Activated CD4-positive, CD25-positive, alpha-beta regulatory T cell treated with anti-CD3 and anti-CD28 coated beads, Interleukin-2, amount 50 U/mL, for 24 hours (primary cell): ENCODE measurements around the gene SPTB.
"Not testable (repeated sequence)": the region's sequence is repeated elsewhere in the genome, so short reads cannot be mapped to it uniquely, and the experiment has no call there.

Source experiments
- ATAC-seq, 2 donors: fragments of 150-1000 bp; cut with Tn5 transposase; one replicate each; pipeline ENCODE4 v1.10.0; 2021; ENCODE audit warnings: mild to moderate bottlenecking in 1 of 2, moderate library complexity in 1 of 2

Gene SPTB

DNA sequence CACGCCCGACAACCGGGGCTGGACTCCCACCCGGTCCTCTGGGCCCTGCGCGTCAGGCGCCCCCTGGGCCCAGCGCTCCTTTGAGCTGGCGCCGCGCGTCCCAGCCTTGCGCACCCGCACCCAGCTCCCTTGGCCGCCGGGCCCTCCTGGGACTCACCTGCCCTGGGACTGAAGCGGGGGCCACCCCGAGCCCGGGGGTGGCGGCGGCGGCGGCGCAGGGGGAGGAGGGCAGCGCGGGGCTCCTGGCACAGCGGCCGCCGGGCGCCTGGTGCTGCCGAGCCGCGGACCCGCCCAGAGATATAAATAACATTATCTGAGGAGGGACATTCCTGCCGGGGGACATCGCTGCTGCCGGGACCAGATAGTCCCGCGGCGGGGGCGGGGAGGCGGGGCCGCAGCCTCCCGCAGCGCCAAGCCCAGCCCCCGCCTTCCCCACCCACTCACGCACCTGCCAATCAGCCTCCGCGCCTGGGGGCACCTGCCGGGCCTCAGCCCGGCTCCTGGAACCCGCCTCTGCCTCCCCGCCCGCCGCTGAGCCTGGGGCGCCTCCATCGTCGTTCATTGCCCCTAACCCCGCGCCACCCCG is at the start of gene SPTB:
SPTB (minus strand) TSS at position 273 of the 586 bp plus-strand sequence. CDS start 56,813 bp downstream, outside the sequence.
- ATAC-seq: peak; percentile 71 to 80

- ATAC-seq: peak in 1 of 2 donors; percentile 44
These were observed 49.3 kb upstream of the SPTB start for GRCh38 chr14:64929014-64929359.

GRCh38 chr14:64928239-64929013 is 48.7 kb upstream of the SPTB start:
- ATAC-seq: peak; percentile 56 to 63

GRCh38 chr14:64927031-64927430 is 47.3 kb upstream of the SPTB start:
- ATAC-seq: no peak

DNA sequence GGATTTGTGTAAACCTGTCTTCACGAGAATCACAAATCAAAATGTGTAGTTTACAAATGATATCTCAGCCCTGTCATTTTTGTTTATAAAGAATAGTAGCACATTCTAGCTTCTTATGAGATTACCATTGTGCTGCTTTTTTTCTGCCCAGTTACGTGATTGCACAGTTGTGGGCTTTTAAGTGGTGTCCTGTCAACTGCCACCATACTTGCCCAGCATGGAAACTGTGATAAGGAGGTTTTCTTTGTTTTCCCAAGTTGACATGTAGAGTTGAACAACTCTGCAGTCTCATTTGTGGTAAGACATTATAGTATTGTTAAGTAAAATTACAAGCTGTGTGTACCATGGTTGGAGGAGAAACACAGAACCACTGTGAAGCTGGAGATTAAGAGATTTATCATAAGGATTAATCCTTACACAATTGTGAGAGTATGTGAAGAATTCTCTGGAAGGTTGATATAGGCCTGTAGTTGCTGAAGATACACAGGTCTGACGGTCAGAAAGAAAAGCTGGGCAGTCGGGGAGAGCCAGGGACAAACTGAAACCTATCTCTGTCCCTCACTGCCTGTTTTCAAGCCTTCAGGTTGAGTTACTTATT is 46.8 kb upstream of the SPTB start:
- no peak for ATAC-seq

GRCh38 chr14:64923015-64923414 is 43.3 kb upstream of the SPTB start:
- no peak for ATAC-seq

DNA sequence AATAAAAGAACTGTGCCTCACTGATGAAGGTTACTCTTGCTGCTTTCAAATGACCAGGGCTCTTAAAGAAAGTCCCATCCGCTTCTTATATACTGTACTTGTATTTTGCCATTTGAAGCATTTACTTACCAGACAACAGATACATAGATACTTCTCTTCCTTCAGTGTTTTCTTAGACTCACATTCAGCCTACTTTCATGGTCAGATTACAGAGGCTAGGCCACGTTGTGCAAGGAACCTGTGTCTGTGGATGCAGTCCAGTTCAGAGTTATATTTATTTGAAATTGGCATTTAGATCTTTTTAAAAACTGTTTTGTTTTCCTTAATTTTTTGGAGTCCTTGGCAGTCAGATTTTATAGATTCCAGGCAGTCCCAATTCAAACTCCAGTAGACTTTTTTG is 40.8 kb upstream of the SPTB start:
- ATAC-seq: no peak

DNA sequence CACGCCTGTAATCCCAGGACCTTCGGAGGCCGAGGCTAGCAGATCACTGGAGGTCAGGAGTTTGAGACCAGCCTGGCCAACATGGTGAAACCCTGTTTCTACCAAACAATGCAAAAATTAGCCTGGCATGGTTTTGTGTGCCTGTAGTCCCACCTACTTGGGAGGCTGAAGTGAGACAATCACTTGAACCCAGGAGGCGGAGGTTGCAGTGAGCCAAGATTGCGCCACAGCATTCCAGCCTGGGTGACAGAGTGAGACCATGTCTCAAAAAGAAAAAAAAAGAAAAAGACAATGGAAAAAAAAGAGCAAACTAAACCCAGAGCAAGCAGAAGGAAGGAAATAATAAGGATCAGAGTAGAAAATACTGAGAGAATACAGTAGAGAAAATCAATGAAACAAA is 39.9 kb upstream of the SPTB start:
- no peak for ATAC-seq

DNA sequence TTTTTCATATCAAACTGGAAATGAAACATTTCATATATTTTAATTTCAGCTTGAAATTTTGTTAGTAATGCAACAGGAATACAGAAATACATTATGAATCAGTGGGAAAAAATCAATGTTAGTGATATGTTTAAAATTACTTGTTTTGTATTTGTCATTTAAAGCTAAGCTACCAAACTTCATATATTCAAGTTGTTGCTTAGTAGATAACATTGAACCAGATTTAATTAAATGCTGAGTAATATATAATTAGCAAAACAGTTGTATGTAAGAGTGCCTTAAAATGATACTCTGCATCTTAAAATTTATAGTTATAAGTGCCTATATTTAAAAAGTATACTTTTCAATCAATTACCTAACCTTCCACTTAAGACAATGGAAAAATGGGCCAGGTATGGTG is 39.5 kb upstream of the SPTB start:
- ATAC-seq: no peak

DNA sequence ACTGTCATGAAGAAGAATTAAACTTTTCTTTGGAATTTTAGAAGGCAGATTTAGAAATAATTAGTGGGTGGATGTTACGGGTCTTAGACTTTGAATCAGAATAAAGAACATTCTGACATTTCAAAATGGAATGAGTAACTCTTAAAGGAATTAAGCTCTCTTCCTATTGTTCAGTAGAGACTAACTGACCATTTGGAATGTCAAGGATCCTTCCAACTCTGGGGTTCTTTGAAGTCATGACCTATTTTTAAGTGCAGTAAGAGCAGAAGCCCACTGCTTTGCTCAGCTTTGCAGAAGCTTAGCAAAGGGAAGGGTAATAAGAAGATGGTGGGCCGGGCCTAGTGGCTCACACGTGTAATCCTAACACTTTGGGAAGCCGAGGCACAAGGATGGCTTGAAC is 38.5 kb upstream of the SPTB start:
- no peak for ATAC-seq

DNA sequence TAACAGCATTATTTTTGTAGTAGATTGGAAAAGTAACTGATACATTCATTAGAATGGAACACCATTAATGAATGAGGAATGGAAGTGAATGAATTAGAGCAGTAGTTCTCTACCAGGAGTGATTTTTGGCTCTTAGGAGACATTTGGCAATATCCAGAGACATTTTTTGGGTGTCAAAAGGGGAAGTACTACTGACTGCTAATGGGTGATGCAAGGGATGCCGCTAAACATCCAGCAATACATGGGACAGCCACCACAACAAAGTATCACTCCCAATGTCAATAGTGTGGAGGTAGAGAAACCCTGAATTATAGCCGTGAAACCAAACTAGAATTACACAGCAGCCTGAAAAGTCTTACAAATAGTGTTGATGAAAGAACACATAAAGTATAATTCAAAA is 36.1 kb upstream of the SPTB start:
- no peak for ATAC-seq

DNA sequence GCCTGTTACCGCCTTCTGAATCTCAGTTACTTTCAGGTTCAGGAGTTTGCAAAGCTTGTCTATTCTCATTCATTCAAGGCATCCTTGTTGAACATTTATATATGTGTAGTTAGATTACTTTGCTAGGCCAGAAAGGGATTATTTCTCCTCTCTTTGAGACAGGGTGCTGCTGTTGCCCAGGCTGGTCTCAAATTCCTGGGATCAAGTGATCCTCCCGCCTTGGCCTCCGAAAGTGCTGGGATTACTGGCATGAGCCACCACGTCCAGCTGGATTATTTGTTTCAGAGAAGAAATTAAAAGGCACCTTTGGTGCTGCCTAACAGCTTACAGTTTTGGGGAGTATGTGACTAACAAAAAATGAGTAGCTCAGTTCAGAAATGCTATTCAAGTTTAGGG is 35.3 kb upstream of the SPTB start:
- no peak for ATAC-seq

DNA sequence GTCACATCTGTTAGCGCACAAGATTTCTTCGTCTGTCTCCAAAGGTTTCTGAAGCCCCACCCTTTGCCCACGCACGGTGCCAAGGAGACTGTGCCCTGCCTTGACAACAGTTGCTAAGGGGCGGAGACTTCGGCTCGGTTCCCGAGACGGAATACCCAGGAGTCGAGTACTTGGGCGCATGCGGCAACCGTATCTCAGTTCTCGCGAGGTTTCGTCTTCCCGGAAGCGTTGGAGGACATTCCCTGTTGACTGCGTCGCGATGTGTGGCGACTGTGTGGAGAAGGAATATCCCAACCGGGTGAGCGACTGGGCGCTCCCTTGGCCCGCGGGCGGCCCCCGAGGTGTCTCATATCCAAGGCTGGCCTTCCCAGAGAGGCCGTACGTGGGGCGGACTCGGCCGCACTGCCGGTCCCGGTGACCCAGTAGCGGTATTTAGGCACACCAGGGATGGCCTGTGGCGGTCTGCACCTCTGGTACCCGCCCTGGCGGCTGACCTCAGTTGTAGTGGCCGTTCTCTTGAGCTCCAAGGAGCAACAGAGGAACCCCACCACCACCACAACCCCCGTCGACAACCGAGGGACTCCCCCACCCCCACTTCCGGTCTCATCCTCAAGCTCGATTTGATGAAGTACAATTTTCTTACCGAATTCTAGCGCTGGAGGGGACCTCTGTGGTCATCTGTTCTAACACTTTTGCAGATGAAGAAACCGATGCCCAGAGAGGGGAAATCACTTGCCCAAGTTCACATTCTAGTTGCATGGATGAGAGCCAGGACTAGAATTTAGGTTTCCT is 34.7 kb upstream of the SPTB start, which contains the start of gene CHURC1:
CHURC1 (plus strand) TSS at position 219 of the 792 bp plus-strand sequence; CDS start at position 260, 41 bp downstream.
- peak; percentile 98 to 99 for ATAC-seq

- ATAC-seq: not testable (repeated sequence)
These were observed 33.8 kb upstream of the SPTB start for GRCh38 chr14:64913477-64913876.

DNA sequence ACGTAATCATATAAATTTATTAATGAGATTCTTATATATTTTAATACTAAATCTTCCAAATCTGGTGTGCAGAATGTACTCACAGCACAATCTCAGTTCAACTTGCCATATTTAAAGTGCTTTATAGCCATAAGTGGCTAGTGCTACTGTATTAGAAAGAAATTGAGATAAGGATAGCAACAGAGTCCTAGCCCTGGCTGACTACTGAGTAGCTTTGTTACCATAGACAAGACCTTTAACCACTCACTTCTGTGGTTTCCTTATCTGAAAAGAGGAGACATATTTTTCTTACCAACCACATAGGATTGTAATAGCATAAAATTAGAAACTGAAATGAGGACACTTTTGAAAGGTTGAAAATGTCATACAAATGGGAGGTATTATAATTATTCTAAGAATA is 32.6 kb upstream of the SPTB start:
- no peak for ATAC-seq

GRCh38 chr14:64910847-64911495 is 31.3 kb upstream of the SPTB start:
- no peak for ATAC-seq

DNA sequence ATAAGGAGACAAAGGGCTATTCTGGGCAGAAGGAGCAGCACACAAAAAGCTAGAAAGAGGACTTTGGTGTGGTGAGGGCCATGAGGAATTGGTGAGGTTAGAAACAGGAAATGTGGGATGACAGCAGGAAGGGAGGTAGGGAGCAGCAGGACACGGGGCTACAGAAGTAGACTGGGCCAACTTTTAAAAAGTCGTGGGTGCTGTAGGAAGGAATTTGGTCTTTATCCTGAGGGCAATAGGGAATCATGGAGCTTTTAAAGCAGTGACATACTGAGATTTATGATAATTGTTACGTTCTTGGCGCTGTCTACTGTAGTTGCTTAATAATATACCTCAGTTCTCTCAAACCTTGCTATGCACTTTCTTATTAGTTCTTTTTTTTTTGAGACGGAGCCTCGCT is 26.3 kb upstream of the SPTB start:
- ATAC-seq: no peak

DNA sequence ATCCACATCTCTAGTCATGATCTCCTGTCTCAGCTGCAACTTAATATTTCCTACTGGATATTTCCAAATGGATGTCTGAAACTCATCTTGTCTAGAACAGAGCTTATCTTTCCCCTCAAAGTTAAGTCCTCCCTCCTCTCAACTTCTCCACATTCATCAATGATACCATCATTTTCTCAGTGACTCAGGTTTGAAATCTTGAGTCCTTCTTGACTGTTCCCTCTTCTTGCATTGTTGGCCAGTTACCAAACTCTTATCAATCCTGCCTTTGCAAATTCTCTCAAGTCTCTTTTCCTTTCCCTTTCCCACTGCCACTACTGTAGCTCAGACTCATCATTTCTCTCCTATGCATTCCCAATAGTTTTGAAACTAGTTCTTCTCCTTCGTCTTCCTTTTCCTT is 20.3 kb upstream of the SPTB start:
- ATAC-seq: no peak

- peak; percentile 56 to 79 for ATAC-seq
These were observed 12.2 kb upstream of the SPTB start for GRCh38 chr14:64891839-64892375.

DNA sequence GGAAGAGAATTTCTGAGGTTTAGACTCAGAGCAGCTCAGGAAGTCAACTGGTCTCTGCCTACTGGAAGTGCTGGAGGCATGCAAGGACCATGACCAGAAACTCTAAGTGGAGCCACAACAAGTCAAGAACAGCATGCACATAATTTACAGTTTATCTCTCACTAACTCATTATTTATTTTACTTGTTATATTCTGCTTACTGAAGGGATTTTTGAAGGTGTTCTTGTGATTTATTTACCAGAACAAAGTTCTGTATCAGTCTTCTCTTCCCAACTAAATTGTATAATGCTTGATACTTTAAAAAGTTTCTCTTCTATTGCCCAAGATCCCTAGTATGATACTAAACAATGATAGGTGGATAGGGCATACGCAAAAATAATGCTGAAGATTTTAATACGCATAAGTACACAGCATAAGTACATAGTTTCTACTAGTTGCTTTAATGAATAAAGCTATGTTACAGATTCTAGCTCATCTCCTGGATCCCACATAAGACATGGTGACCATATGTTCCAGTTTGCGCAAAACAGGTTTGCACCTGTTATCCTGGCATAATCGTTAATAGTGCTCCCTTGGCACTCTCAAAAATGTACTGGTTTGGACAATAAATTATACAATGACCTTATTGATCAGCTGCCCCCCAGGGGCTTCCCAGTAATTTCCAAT is 11.6 kb upstream of the SPTB start:
- ATAC-seq: no peak

- no peak for ATAC-seq
These were observed 9.6 kb upstream of the SPTB start for GRCh38 chr14:64889352-64889751.

DNA sequence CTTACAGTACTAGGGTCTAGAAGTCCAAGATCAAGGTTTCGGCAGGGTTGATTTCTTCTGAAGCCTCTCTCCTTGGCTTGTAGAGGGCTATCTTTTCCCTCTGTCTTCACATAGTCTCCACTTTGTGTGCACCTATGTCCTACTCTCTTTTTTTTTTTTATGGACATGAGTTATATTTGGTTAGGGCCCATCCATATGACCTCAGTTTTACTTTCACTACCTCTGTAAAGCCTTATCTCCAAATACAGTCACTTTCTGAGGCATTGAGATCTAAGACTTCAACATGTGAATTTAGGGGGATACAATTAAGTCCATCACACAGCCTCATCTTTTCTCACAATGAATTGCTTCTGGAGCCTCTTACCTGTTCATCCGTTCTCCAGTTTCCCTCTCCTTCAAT is 5.9 kb upstream of the SPTB start:
- ATAC-seq: no peak
